GM11168 (cell line): Measurements from ENCODE around the gene MPC1.
"Not testable (repeated sequence)": the region's sequence is repeated elsewhere in the genome, so short reads cannot be mapped to it uniquely, and the experiment has no call there.

Experiments used
- in situ Hi-C: fragments of 300-500 bp; cut with MboI; formaldehyde crosslinking; loops from one replicate; pipeline ENCODE4 v1.12.0; 2022; ENCODE audit warnings: low sequenced_read_pairs; ENCODE audit not compliant: unreplicated experiment

Gene MPC1

GRCh38 chr6:166352923-166353322, 29.8 kb downstream of the MPC1 start:
- in situ Hi-C loops: no loop called here

GRCh38 chr6:166351715-166352285, 30.9 kb downstream of the MPC1 start:
- in situ Hi-C loops: no loop called here

GRCh38 chr6:166348305-166348949, 34.3 kb downstream of the MPC1 start:
- in situ Hi-C loops: no loop called here

- in situ Hi-C loops: no loop called here
Measured at GRCh38 chr6:166346965-166347364, 35.8 kb downstream of the MPC1 start.

GRCh38 chr6:166346449-166346848, 36.3 kb downstream of the MPC1 start:
- in situ Hi-C loops: no loop called here

- in situ Hi-C loops: not testable (repeated sequence)
Measured at GRCh38 chr6:166345672-166346071, 37.1 kb downstream of the MPC1 start.

GRCh38 chr6:166344921-166345320, 37.8 kb downstream of the MPC1 start:
- in situ Hi-C loops: not testable (repeated sequence)

GRCh38 chr6:166344240-166344639, 38.5 kb downstream of the MPC1 start:
- in situ Hi-C loops: no loop called here

- in situ Hi-C loops: no loop called here
Measured at GRCh38 chr6:166343150-166343487, 39.6 kb downstream of the MPC1 start.

- in situ Hi-C loops: no loop called here
Measured at GRCh38 chr6:166342349-166343149, 40.2 kb downstream of the MPC1 start, which contains the start of gene SFT2D1. Gene SFT2D1 (minus strand): TSS chr6:166342545. CDS start chr6:166342481, 64 bp downstream.

- in situ Hi-C loops: no loop called here
Measured at GRCh38 chr6:166341977-166342348, 40.8 kb downstream of the MPC1 start.

GRCh38 chr6:166341464-166341863, 41.3 kb downstream of the MPC1 start:
- in situ Hi-C loops: no loop called here

- in situ Hi-C loops: no loop called here
Measured at GRCh38 chr6:166338854-166339253, 43.9 kb downstream of the MPC1 start.

- in situ Hi-C loops: no loop called here
Measured at GRCh38 chr6:166336847-166337246, 45.9 kb downstream of the MPC1 start.

- in situ Hi-C loops: no loop called here
Measured at GRCh38 chr6:166335378-166336302, 47.1 kb downstream of the MPC1 start.

- in situ Hi-C loops: no loop called here
Measured at GRCh38 chr6:166334878-166335277, 47.9 kb downstream of the MPC1 start.

- in situ Hi-C loops: no loop called here
Measured at GRCh38 chr6:166333172-166333995, 49.4 kb downstream of the MPC1 start.

- in situ Hi-C loops: no loop called here
Measured at GRCh38 chr6:166331503-166332415, 51.0 kb downstream of the MPC1 start.

- in situ Hi-C loops: no loop called here
Measured at GRCh38 chr6:166330612-166331011, 52.1 kb downstream of the MPC1 start.
